NCI-H2107 treated with DMSO at 0.1 percent for 48 hours (cell line): ENCODE results near the gene LIPE.

Experiments used
- DNase-seq: peaks from one replicate; lab custom pipeline; 2025; ENCODE audit not compliant: unreplicated experiment; lab: John Stamatoyannopoulos, UW

The LIPE gene

DNA sequence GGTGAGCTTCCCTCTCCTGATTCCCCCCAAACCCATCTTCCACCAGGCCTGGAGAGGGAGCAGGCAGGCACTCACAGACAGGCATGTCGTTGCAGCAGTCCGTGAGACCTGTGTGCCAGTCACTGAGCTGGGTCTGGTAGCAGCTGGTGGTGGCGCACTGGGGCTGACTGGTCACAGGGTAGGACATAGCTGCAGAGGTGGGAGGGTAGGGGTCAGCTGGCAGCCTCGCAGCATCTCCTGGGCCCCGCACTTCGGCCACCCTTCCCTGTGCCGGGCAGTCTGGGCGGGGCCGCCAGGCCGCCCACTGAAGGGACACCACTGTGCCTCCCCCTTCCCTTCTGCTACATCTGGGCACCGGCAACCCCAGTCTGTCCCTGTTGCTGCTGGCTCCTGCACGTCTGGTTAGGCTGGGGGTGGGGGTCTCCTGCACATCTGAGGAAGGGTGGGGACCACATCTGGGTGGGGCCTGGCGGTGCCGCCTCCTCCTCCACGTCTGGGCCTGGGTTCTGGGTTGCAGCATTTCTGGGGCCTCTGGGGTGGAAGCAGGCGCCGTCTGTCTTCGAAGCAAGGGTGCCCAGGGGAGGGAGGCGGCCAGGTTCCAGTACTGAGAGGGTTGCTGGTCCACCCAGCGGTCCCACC lies 38.2 kb downstream of the LIPE start:
- no peak for DNase-seq

DNA sequence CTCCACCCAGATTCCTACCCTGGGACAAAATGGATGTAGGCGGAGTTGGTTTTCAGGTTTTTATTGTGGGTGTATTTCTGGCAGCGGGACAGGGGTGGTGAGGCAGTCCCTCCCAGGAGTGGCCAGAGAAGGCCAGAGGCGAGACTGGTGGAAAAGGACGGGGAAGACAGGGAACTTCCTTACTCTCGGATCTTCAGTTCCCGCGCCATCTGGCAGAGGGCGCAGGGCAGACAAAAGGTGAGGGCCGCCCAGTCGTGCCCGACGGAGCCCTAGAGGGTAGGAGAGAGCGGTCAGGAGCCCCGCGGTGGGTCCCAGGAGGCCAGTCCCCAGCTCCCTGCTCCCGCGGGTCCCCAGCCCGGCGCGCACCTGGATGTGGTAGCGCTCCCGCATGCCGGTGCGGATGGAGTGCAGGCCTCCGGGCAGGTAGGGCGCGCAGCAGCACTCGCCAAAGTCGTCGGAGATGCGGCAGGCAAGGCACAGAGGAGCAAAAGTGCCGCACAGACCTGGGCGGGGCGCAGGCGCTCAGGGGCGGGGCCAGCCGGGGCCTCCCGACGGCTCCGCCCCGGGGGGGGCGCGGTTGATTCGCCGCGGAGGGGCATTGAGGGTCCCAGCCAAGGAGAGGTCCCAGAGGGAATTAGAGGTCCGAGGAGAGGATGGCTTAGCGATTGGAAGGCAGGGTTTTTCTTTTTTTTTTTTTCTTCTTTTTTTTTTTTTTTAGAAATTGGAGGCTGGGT lies 40.0 kb downstream of the LIPE start:
- no peak for DNase-seq

DNA sequence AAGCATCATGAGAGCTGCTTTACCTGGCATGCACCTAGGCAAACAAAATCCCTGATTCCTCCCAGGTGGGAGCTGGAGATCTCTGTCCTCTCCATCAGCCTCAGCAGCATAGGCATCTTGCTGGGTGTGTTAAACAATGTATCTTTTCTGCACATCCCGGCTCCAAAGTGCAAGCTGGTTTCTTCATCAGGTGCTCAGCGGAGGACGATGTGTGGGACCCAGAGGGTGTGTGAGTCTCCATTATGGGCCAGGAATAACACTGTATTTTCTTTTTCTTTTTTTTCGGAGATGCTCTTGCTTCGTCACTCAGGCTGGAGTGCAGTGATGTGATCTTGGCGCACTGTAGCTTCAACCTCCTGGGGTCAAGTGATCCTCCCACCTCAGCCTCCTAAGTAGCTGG lies 47.0 kb downstream of the LIPE start:
- DNase-seq = no peak

DNA sequence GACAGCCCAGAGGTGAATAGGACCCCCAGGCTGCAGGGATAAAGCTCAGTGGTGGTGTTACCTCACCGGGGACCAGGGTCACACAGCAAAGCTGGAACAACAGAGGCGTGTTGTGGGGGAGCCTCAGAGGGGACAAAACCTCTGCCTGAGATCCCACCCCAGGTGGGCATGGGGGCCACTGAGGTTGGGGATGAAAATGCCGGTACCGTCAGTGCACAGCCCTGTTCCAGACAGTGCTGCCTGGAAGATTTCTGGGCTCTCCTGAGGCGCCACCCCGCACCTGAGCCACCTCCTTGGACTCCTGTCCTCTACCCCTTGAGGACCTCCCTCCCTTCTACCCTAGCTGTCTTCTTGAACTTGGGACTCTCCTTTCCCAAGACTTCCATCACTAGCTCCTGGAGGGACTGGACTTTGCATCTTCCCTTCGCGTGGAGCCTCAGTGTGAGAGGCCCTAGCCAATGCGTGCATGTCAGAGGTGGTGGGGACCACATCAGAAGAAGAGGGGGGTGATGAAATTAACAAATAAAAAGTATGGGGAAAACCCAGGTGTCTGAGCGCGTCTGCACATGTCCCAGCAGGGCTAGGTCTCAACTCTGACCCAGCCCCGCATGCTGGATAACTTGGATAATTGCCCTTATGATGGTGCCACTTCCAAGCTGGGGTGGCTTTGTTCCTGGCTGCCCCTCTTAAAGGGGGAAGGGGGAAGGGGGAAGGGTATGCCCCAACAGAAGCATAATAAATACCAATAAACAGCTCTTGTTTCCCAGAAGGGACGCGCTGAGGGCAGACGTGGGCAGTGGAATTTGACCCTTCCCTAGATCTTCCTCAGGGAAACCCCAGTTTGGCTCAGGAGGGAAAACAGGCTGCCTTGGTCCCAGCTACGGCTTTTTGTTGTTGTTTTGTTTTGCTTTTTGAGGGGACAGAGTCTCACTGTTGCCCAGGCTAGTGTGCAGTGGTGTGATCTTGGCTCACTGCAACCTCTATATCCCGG lies 48.7 kb downstream of the LIPE start:
- DNase-seq = no peak

DNA sequence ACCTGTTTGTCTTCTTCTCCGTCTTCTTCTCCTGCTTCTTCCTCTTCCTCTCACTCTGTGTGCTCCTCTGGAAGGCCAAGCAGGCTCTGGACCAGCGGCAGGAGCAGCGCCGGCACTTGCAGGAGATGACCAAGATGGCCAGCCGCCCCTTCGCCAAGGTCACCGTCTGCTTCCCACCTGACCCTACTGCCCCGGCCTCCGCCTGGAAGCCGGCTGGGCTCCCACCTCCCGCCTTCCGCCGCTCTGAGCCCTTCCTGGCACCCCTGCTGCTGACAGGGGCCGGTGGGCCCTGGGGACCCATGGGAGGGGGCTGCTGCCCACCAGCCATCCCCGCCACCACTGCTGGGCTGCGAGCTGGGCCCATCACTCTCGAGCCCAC lies 51.0 kb downstream of the LIPE start:
- no peak for DNase-seq

DNA sequence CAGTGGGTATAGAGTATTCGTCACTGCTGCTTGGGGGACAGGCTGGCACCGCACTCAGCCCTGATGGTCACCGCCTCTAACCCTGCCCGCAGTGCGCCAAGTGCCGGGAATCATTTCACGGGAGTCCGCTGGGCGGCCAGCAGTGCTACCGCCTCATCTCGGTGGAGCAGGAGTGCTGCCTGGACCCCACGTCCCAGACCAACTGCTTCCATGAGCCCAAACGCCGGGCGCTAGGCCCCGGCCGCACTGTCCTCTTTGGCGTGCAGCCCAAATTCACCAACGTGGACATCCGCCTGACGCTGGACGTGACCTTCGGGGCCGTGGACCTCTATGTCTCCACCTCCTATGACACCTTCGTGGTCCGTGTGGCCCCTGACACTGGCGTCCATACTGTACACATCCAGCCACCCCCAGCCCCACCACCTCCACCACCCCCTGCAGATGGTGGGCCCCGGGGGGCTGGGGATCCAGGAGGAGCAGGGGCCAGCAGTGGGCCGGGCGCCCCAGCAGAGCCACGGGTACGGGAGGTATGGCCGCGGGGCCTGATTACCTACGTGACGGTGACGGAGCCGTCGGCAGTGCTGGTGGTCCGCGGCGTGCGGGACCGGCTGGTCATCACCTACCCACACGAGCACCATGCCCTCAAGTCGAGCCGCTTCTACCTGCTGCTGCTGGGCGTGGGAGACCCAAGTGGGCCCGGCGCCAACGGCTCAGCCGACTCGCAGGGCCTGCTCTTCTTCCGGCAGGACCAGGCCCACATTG lies 51.6 kb downstream of the LIPE start:
- no peak for DNase-seq

DNA sequence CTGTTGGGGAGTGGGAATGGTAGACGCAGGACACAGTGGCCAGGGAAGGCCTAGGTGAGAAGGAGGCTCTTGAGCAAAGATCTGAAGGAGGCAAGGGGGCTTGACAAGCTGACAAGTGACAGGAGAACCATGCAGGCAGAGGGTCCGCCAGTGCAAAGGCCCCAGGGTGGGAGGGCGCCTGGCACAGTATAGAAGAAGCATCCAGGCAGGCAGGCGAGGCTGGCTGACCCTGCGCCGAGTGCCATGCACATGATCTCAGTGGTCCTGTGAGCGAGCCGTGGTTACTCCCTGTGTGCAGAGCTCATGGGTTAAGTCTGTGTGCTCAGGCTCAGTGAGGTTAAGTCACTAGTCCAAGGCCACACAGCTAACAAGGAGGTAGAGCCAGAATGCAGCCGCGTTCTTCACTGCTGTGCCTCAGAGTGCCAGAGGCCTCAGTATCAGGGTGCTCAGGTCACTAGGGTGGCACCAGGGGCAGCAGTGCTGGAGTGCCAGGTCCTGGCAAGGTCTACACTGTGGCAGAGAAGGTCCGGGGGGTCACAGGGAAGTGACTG lies 52.3 kb downstream of the LIPE start:
- no peak for DNase-seq

DNA sequence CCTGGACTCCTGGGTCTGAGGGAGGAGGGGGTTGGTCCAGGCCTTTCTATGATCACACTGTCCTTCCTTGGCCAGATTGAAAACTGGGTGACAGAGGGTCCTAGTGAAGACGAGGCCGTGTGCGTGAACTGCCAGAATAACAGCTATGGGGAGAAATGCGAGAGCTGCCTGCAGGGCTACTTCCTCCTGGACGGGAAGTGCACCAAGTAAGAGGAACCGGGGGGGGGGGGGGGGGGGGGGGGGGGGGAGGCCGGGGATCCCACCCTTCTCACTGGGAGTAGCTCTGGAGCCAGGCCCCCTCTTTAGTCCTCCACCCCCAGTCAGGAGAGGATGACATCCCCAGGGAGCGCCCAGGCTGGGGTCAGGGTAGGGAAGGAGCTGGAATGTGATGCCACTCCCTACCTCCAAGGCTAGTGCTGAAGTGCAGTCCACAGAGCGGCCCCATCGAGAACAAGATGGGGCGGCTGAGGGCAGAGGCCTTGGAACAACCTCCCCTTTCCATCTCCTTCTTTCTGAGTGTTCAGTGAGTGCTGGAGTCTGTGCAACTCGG lies 56.5 kb downstream of the LIPE start:
- DNase-seq = no peak

DNA sequence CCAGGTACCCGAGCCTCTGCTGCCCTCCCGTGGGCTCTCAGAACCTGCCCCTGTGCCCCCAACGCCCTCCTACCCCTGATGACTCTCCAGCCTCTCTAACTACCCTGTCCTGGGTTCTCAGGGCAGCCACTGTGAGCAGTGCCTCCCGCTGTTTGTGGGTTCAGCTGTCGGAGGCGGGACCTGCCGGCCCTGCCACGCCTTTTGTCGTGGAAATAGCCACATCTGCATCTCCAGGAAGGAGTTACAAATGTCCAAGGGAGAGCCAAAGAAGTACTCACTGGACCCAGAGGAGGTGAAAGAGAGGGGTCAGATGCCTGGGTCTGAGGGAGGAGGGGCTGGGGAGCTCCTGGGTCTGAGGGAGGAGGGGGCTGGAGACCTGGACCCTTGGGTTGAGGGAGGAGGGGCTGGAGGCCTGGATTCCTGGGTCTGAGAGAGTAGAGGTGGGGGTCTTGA lies 57.1 kb downstream of the LIPE start:
- peak; percentile 21 for DNase-seq

DNA sequence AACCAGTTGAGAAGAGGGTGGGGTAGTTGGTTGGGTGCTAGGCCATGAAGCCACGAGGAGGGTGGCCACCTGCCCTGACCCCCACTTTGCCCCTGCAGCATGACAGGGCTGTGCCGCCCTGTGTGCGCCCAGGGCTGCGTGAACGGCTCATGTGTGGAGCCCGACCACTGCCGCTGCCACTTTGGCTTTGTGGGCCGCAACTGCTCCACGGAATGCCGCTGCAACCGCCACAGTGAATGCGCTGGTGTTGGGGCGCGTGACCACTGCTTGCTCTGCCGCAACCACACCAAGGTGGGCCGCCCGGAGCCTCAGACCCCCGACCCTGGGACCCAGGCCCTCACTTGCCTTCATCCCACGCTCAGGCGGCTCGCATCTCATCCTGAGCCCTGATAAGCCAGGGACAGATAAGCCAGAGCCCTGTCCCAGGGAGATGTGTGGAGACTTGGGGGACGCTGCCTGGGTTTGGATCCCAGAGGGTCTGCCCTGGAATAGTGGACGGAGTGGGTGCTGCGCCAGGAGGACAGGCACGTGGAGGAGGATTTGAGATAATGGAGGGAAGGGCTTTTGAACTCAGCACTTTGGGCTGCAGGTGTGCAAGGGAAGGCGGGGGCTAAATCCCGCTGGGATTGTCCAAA lies 57.6 kb downstream of the LIPE start:
- no peak for DNase-seq

DNA sequence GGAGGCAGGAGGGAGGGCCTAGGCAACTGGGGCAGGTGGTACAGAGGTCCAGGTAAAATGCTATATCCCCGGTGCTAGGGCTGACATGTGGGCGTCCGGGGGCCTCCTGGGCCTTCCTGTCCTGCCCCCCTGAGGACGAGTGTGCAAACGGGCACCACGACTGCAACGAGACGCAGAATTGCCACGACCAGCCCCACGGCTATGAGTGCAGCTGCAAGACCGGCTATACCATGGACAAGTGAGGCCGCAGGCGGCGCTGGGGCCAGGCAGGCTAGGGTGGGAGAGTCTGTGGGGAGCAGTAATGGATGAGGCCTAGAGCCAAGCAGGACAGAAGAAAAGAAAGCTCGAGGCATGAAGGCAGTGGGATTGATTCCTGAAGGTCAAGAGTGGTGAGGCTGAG lies 58.4 kb downstream of the LIPE start:
- no peak for DNase-seq

DNA sequence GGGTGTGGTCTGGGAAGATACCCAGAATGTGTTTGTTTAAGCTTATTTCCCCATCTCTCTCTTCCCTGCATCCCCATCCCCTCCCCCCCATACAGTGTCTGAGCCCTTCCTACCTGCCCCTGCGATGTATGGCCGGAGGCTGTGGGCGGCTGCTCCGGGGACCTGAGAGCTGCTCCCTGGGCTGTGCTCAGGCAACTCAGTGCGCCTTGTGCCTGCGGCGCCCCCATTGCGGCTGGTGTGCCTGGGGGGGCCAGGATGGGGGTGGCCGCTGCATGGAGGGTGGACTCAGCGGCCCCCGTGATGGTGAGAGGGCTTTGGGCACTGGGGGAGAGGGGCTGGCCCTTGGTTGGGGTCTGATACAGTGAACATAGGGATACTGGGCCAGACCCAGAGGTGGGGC lies 58.8 kb downstream of the LIPE start:
- DNase-seq = no peak

DNA sequence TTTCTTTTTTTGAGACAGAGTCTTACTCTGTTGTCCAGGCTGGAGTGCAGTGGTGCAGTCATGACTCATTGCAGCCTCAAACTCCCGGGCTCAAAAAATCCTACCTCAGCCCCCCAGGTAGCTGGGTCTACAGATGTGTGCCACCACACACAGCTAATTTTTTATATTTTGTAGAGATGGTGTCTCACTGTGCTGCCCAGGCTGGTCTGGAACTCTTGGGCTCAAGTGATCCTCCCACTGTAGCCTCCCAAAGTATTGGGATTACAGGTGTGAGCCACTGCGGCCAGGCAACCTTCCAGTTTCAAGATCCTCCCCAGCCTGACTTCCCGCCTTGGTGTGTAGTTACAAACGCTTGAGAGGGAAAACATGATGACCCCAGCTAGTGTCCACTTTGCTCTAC lies 59.3 kb downstream of the LIPE start:
- DNase-seq = no peak

DNA sequence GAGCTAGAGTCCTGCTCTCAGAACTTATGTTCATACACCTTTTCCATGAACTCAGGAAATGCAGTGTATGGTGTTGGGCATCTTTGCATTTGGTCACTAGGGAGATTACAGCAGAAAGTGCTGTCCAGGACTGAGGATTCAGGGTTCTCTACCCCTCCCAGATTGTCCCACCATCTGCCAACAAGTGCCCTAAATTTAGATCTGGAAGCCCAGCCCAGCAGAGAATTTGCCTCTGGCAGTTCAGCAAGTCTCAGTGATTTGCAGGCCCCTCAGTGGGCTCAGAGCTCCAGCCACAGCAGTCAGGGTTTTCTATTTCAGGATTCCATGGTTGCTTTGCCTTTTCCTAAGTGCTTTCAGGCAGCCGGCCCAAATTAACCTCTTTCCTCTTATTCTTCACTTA lies 60.5 kb downstream of the LIPE start:
- DNase-seq = no peak

DNA sequence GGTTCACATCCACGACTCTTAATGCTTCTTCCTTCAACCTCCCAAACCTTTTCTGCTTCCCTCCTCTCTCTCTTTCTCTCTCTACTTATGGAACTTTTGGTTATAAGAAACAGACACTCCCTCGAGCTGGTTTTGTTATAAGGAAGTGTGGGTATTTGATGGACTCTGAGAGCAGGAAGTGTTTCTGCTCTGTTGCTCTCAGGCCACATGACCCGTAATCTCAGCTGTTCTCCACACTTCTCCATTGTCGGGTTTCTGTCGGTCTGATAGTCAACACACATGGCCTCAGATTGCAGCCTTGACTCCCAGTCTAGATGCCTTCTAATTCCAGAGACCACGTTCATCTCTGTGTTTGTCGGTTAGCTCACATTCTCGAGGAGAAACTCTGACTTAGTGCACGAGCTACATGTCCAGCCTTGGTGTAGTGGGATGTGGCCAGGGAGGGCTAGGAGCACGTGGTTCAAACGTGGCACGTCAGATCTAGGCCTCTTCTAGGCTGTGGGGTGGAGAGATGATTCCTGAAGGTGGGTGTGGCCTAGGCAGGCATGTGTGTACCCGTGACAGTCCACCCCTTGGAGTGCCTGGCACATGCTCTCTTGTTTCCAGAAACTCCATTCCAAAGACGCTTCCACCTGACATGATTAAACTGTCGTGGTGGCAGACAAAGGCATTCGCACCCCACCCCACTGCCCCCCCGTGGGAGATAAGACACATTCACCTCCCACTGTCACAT lies 63.4 kb downstream of the LIPE start:
- no peak for DNase-seq

DNA sequence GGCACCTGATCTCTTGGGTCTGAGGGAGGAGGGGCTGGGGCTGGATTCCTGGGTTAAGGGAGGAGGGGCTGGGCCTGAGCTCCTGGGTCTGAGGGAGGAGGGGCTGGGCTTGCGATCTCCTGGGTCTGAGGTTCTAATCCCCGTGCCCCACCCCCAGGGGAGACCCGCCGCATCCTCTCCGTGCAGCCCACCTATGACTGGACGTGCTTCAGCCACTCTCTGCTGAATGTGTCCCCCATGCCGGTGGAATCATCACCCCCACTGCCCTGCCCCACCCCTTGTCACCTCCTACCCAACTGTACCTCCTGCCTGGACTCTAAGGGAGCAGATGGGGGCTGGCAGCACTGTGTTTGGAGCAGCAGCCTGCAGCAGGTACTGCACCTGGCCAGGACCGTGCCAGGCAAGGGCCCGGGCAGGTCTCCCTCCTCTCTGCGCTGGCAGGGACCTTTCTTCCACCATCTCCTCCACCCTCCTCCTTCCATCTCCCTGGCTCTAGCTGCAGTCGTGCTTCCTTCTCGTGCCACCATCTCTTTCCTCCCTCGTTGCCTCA lies 64.2 kb downstream of the LIPE start:
- DNase-seq = no peak

DNA sequence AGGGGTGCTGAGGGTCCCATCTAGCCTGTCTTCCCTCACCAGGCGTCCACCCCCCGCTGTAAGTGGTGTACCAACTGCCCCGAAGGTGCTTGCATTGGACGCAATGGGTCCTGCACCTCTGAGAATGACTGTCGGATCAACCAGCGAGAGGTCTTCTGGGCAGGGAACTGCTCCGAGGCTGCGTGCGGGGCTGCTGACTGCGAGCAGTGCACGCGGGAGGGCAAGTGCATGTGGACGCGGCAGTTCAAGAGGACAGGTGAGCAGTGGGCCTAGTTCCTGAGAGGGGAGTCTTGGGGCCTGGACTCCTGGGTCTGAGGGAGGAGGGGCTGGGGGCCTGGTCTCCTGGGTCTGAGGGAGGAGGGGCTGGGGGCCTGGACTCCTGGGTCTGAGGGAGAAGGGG lies 64.8 kb downstream of the LIPE start:
- no peak for DNase-seq

DNA sequence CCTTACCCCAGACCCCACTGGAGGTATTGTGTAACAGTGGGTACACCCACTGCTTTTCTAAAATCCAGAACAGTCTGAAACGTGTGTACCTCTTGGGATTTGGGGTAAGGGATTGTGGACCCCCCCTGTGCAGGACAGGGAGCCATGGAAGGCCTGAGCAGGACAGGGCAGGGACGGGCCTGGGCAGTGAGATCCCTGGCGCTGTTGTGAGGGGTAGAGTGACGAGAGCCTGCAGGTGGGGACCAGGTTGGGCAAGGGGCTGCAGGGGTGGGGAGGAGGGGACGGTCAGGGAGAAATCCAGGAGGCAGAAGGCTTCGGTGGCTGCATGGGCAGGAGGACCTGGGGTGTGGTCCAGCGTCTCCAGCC lies 65.7 kb downstream of the LIPE start:
- no peak for DNase-seq
